Measurements from ENCODE around the gene ATRN. TPM values are rescaled to one million over a fixed set of nuclear protein-coding genes. Genes with fewer than 3 reads are reported as not detected.

The ATRN gene
- total and polyA plus RNA-seq, 2 donors from 2014 or later, result 15.7 to 48.1 TPM

DNA sequence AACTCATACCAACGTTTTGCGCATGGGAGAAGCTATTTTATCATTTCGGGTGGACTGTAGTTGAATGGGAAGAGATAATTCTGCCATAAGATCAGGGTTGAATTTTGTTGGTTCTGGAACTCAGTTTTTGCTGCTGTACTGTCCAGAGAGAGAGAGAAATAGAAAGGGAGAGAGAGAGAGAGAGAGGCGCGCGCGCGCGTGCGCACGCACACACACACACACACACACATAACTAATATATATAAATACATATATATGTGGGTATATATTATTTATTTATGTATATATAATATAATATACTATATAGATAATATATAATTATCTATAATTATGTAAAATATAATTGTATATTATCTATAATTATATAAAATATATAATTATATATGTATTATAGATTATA lies 21.9 kb downstream of the ATRN start:
- TF ChIP-seq, protein P1, sequence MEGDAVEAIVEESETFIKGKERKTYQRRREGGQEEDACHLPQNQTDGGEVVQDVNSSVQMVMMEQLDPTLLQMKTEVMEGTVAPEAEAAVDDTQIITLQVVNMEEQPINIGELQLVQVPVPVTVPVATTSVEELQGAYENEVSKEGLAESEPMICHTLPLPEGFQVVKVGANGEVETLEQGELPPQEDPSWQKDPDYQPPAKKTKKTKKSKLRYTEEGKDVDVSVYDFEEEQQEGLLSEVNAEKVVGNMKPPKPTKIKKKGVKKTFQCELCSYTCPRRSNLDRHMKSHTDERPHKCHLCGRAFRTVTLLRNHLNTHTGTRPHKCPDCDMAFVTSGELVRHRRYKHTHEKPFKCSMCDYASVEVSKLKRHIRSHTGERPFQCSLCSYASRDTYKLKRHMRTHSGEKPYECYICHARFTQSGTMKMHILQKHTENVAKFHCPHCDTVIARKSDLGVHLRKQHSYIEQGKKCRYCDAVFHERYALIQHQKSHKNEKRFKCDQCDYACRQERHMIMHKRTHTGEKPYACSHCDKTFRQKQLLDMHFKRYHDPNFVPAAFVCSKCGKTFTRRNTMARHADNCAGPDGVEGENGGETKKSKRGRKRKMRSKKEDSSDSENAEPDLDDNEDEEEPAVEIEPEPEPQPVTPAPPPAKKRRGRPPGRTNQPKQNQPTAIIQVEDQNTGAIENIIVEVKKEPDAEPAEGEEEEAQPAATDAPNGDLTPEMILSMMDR (IDR thresholded peaks at IDR 0.05; ENCODE audit: borderline replicate concordance, extremely low read depth, insufficient read depth), result no peak
- no peak for DNase-seq
- H3K27ac ChIP-seq (ENCODE audit: low read depth in 2 of 2, low read length in 2 of 2), result no peak overlapping the region
- H3K36me3 ChIP-seq (ENCODE audit: control insufficient read depth in 2 of 3, insufficient read depth in 3 of 3, low read length in 3 of 3), result no peaks in the 10 kb centered on the region
- H3K9ac ChIP-seq (ENCODE audit: low read length in 3 of 3), result no peak overlapping the region
- H3K27me3 ChIP-seq (ENCODE audit: control insufficient read depth, insufficient read depth, low read length), result no peaks in the 10 kb centered on the region
- H3K4me1 ChIP-seq (ENCODE audit: control insufficient read depth in 2 of 3, insufficient read depth in 2 of 3, low read depth in 1 of 3, low read length in 3 of 3), result no peaks in the 10 kb centered on the region
- H3K4me3 ChIP-seq (ENCODE audit: low read length in 3 of 3), result no peak overlapping the region
- peak; percentile 81 for FAIRE-seq
- intact Hi-C loops (cut with DNase I), result no loop called here
- peaks cover 1 to 4% (median 2%) of the 10 kb centered on the region in 3 donors for H3K9me3 ChIP-seq (ENCODE audit: control insufficient read depth in 2 of 3, insufficient read depth in 1 of 3, low read length in 3 of 3)

DNA sequence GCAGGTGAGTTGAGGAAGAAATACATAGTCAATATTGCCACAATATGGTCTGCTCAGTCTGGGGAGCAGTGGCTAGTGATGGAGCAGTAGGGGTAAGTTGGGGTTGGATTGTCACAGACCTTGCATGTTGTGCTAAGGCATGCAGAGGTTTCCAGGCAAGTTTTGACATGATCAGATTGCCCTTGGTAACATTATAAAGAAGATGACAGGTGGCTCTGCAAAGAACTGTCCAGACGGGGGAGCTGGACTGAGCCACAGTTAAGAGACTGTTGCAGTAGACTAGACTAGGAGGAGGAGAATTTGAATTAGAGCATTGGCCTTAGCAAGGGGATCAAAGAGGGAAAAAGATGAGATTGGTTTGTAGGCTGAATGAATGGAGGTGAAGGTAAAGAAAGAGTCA lies 23.4 kb downstream of the ATRN start:
- Histone ChIP-seq H3K9me3 (ENCODE audit: control insufficient read depth in 2 of 3, insufficient read depth in 1 of 3, low read length in 3 of 3) (peaks cover 1 to 4% (median 2%) of the 10 kb centered on the region in 3 donors), H3K4me1 (ENCODE audit: control insufficient read depth in 2 of 3, insufficient read depth in 2 of 3, low read depth in 1 of 3, low read length in 3 of 3) (no peaks in the 10 kb centered on the region), H3K27ac (ENCODE audit: low read depth in 2 of 2, low read length in 2 of 2) (no peak overlapping the region), H3K4me3 (ENCODE audit: low read length in 3 of 3) (no peak overlapping the region), H3K27me3 (ENCODE audit: control insufficient read depth, insufficient read depth, low read length) (no peaks in the 10 kb centered on the region), H3K36me3 (ENCODE audit: control insufficient read depth in 2 of 3, insufficient read depth in 3 of 3, low read length in 3 of 3) (no peaks in the 10 kb centered on the region), H3K9ac (ENCODE audit: low read length in 3 of 3) (no peak overlapping the region)
- DNase-seq (no peak), FAIRE-seq (no peak)
- intact Hi-C loops (cut with DNase I), result no loop called here
- TF ChIP-seq, protein P1 (IDR thresholded peaks at IDR 0.05; ENCODE audit: borderline replicate concordance, extremely low read depth, insufficient read depth), result no peak

DNA sequence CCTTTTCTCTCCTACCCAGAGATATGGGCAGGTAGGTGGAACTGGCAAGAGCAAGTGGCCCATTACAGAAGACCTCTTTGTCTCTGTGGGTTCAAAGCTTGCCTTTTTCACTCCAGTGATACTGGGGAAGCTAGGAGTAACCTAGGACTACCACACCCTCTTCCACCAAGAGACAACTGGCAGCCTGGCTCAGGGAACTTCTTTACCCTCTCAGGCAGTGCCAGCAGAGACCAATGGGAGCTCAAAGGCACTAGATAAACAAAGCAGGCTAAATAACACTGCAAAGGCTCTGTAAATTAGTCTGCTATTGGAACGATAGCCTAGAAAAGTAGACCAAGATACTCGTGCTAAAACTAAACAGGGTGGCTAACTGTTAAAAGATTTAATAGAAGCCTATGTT lies 32.1 kb downstream of the ATRN start:
- Histone ChIP-seq H3K27ac (ENCODE audit: low read depth in 2 of 2, low read length in 2 of 2) (no peak overlapping the region), H3K4me3 (ENCODE audit: low read length in 3 of 3) (no peak overlapping the region), H3K4me1 (ENCODE audit: control insufficient read depth in 2 of 3, insufficient read depth in 2 of 3, low read depth in 1 of 3, low read length in 3 of 3) (no peaks in the 10 kb centered on the region), H3K36me3 (ENCODE audit: control insufficient read depth in 2 of 3, insufficient read depth in 3 of 3, low read length in 3 of 3) (no peaks in the 10 kb centered on the region), H3K9ac (ENCODE audit: low read length in 3 of 3) (no peak overlapping the region), H3K9me3 (ENCODE audit: control insufficient read depth in 2 of 3, insufficient read depth in 1 of 3, low read length in 3 of 3) (no peaks in the 10 kb centered on the region), H3K27me3 (ENCODE audit: control insufficient read depth, insufficient read depth, low read length) (no peaks in the 10 kb centered on the region)
- FAIRE-seq (no peak), DNase-seq (no peak)
- TF ChIP-seq, protein P1 (IDR thresholded peaks at IDR 0.05; ENCODE audit: borderline replicate concordance, extremely low read depth, insufficient read depth), result no peak
- intact Hi-C loops (cut with DNase I), result no loop called here

DNA sequence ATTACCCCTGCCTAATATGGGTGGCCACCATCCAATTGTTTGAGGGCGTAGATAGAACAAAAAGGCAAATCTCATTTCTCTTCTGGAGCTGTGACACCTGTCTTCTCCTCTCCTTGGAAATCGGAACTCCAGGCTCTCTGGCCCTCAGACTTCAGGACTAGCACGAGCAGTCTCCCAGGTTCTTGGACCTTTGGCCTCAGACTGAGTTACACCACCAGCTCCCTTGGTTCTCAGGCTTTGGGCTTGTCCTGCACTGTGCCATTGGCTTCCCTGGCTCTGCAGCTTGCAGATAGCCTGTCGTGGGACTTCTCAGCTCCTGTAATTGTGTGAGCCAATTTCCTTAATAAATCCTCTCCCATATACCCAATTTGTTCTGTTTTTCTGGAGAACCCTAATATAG lies 34.3 kb downstream of the ATRN start:
- no peak for FAIRE-seq

More for the DNA sequence above, 34.3 kb downstream of the ATRN start:
- intact Hi-C loops (cut with DNase I), result no loop called here
- Histone ChIP-seq H3K27me3 (ENCODE audit: control insufficient read depth, insufficient read depth, low read length) (no peaks in the 10 kb centered on the region), H3K9ac (ENCODE audit: low read length in 3 of 3) (no peak overlapping the region), H3K36me3 (ENCODE audit: control insufficient read depth in 2 of 3, insufficient read depth in 3 of 3, low read length in 3 of 3) (no peaks in the 10 kb centered on the region), H3K27ac (ENCODE audit: low read depth in 2 of 2, low read length in 2 of 2) (no peak overlapping the region), H3K9me3 (ENCODE audit: control insufficient read depth in 2 of 3, insufficient read depth in 1 of 3, low read length in 3 of 3) (no peaks in the 10 kb centered on the region), H3K4me1 (ENCODE audit: control insufficient read depth in 2 of 3, insufficient read depth in 2 of 3, low read depth in 1 of 3, low read length in 3 of 3) (no peaks in the 10 kb centered on the region), H3K4me3 (ENCODE audit: low read length in 3 of 3) (no peak overlapping the region)
- DNase-seq, result no peak
- TF ChIP-seq, protein P1 (IDR thresholded peaks at IDR 0.05; ENCODE audit: borderline replicate concordance, extremely low read depth, insufficient read depth), result no peak
